ENCODE data around the gene DMRT2. TPM values are rescaled to one million over a fixed set of nuclear protein-coding genes. Genes with fewer than 3 reads are reported as not detected.

DMRT2 gene
- total RNA-seq, 2 experiments from 2014 or later, result 14.7 to 18.9 TPM

DNA sequence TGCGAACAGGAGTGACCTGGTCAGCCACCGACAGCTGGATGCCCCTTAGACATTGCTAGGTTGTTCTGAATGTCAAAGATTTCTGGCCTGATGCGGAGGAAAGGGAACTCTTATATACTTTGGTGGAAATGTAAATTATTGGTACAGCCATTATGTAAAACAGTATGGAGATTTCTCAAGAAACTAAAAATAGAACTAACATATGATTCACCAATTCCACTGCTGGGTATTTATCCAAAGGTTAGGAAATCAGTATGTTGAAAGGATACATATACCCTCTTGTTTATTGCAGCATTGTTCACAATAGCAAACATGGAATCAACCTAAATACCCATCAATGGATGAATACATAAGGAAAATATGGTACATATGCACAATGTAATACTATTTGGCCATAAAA lies 41.9 kb upstream of the DMRT2 start:
- Histone ChIP-seq H3K27ac (ENCODE audit: low read depth, low read length, poor library complexity, severe bottlenecking) (no peak overlapping the region), H3K4me2 (ENCODE audit: low read length) (no peak overlapping the region), H2AFZ (ENCODE audit: low read length) (no peak overlapping the region), H3K36me3 (ENCODE audit: insufficient read depth, low read length) (no peaks in the 10 kb centered on the region), H4K20me1 (ENCODE audit: insufficient read depth, low read length) (no peaks in the 10 kb centered on the region), H3K4me1 (ENCODE audit: insufficient read depth, low read length, poor library complexity, severe bottlenecking) (peaks cover 14% of the 10 kb centered on the region), H3K79me2 (ENCODE audit: insufficient read depth, low read depth, low read length) (no peaks in the 10 kb centered on the region), H3K4me3 (ENCODE audit: low read depth, low read length, poor library complexity, severe bottlenecking) (no peak overlapping the region), H3K9me3 (ENCODE audit: low read length) (no peaks in the 10 kb centered on the region), H3K9me2 (ENCODE audit: insufficient read depth, low read length) (no peaks in the 10 kb centered on the region)
- intact Hi-C loops (cut with micrococcal nuclease; ENCODE audit: unreplicated experiment), result loop anchor here (5.0 to 10.0 kb wide), 3 partner anchors 41 to 623 kb away; no protein-coding TSS in a partner anchor
- CTCF ChIA-PET (ENCODE audit: unreplicated experiment), result no interaction called here
- no peak for TF ChIP-seq EZH2phosphoT487 (IDR thresholded peaks at IDR 0.05; ENCODE audit: borderline replicate concordance, low read depth, low read length)
- TF ChIP-seq, protein P1, sequence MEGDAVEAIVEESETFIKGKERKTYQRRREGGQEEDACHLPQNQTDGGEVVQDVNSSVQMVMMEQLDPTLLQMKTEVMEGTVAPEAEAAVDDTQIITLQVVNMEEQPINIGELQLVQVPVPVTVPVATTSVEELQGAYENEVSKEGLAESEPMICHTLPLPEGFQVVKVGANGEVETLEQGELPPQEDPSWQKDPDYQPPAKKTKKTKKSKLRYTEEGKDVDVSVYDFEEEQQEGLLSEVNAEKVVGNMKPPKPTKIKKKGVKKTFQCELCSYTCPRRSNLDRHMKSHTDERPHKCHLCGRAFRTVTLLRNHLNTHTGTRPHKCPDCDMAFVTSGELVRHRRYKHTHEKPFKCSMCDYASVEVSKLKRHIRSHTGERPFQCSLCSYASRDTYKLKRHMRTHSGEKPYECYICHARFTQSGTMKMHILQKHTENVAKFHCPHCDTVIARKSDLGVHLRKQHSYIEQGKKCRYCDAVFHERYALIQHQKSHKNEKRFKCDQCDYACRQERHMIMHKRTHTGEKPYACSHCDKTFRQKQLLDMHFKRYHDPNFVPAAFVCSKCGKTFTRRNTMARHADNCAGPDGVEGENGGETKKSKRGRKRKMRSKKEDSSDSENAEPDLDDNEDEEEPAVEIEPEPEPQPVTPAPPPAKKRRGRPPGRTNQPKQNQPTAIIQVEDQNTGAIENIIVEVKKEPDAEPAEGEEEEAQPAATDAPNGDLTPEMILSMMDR (conservative IDR thresholded peaks at IDR 0.05; ENCODE audit: low read length), result no peak
- POLR2A ChIA-PET, result no interaction called here
- no peak for DNase-seq (ENCODE audit: low spot score)
- no TSS peak for BruUV-seq (replicated peaks)

DNA sequence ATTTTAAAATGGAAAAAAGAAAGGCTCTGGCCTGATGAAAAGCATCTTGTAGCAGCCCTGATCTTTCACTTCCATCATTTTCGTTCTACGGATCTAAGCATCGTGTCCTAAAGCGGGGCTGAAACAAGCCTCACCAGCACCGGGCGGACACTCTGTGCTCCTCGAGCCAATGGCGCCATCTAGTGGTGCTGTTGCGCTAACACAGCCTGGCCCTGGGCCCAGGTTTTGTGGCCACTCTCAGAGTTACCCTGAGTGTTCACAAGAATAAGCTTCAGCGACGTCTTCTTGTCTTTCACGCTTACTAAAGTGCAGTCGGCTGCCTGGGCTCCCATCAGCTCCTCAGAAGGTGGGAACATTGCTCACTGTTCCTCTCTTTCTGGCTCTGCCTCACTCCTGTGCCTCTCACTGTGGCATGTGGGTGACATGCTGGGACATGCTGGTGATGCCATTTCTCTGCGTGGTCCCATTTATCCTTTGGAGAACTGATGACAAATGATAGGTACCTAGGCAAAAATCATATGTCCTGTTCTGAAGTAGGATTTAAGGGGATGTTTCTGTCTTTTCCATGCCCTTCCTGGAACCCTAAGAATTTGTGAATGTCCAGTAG lies 41.0 kb upstream of the DMRT2 start:
- no peaks in the 10 kb centered on the region for H3K9me2 ChIP-seq (ENCODE audit: insufficient read depth, low read length)
- H2AFZ ChIP-seq (ENCODE audit: low read length), result peak overlapping the region; percentile 24; the same call in 1 of the 2 replicates
- peak; percentile 81 for DNase-seq (ENCODE audit: low spot score)
- no peak overlapping the region for H3K27ac ChIP-seq (ENCODE audit: low read depth, low read length, poor library complexity, severe bottlenecking)
- H3K9me3 ChIP-seq (ENCODE audit: low read length), result no peaks in the 10 kb centered on the region
- H4K20me1 ChIP-seq (ENCODE audit: insufficient read depth, low read length), result no peaks in the 10 kb centered on the region
- no peak overlapping the region for H3K4me2 ChIP-seq (ENCODE audit: low read length)
- H3K79me2 ChIP-seq (ENCODE audit: insufficient read depth, low read depth, low read length), result no peaks in the 10 kb centered on the region
- intact Hi-C loops (cut with micrococcal nuclease; ENCODE audit: unreplicated experiment), result loop anchor here (1.0 to 10.0 kb wide), 4 partner anchors 42 to 624 kb away; no protein-coding TSS in a partner anchor
- no peak overlapping the region for H3K4me3 ChIP-seq (ENCODE audit: low read depth, low read length, poor library complexity, severe bottlenecking)
- H3K36me3 ChIP-seq (ENCODE audit: insufficient read depth, low read length), result no peaks in the 10 kb centered on the region
- no TSS peak for BruUV-seq (replicated peaks)
- ChIA-PET CTCF (ENCODE audit: unreplicated experiment) (interaction anchor here (0.5 to 1.5 kb wide), 5 partner anchors 73 to 1753 kb away, joined by 3 to 5 read pairs (median 4); no protein-coding TSS in a partner anchor), POLR2A (interaction anchor here (1.2 kb wide), 2 partner anchors 110 to 114 kb away, joined by 4 to 5 read pairs; no protein-coding TSS in a partner anchor)
- TF ChIP-seq, protein P1 (conservative IDR thresholded peaks at IDR 0.05; ENCODE audit: low read length), result peak; percentile 98
- no peak for TF ChIP-seq EZH2phosphoT487 (IDR thresholded peaks at IDR 0.05; ENCODE audit: borderline replicate concordance, low read depth, low read length)
- H3K4me1 ChIP-seq (ENCODE audit: insufficient read depth, low read length, poor library complexity, severe bottlenecking), result peaks cover 14% of the 10 kb centered on the region

DNA sequence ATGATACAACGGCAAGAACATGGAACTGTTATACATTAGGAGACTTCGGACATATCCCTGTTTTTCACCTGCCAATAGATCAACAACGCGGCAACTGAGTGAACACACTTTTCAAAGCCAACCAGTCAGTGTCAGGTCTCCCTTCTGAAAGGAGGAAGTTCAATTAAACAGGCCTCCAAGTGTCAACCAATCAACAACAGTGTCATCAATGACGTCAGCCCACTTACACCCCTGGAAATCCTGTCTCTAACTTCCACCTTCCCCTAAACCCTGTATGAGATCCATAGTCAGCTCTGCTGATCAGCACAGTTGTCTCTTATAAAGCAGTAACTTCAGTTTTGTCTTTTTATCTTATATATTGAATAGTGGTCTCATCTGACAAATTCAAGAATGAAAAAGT lies 37.1 kb upstream of the DMRT2 start:
- H3K9me2 ChIP-seq (ENCODE audit: insufficient read depth, low read length), result no peaks in the 10 kb centered on the region
- TF ChIP-seq, protein P1 (conservative IDR thresholded peaks at IDR 0.05; ENCODE audit: low read length), result no peak
- TF ChIP-seq EZH2phosphoT487 (IDR thresholded peaks at IDR 0.05; ENCODE audit: borderline replicate concordance, low read depth, low read length), result no peak
- no peaks in the 10 kb centered on the region for H3K36me3 ChIP-seq (ENCODE audit: insufficient read depth, low read length)
- DNase-seq (ENCODE audit: low spot score), result peak; percentile 28
- ChIA-PET POLR2A (no interaction called here), CTCF (ENCODE audit: unreplicated experiment) (no interaction called here)
- peak overlapping the region; percentile 57; the same call in 1 of the 2 replicates for H2AFZ ChIP-seq (ENCODE audit: low read length)
- H4K20me1 ChIP-seq (ENCODE audit: insufficient read depth, low read length), result no peaks in the 10 kb centered on the region
- no peaks in the 10 kb centered on the region for H3K4me1 ChIP-seq (ENCODE audit: insufficient read depth, low read length, poor library complexity, severe bottlenecking)
- no TSS peak for BruUV-seq (replicated peaks)
- H3K4me2 ChIP-seq (ENCODE audit: low read length), result no peak overlapping the region
- no peak overlapping the region for H3K27ac ChIP-seq (ENCODE audit: low read depth, low read length, poor library complexity, severe bottlenecking)
- intact Hi-C loops (cut with micrococcal nuclease; ENCODE audit: unreplicated experiment), result no loop called here
- H3K9me3 ChIP-seq (ENCODE audit: low read length), result no peaks in the 10 kb centered on the region
- H3K4me3 ChIP-seq (ENCODE audit: low read depth, low read length, poor library complexity, severe bottlenecking), result no peak overlapping the region
- no peaks in the 10 kb centered on the region for H3K79me2 ChIP-seq (ENCODE audit: insufficient read depth, low read depth, low read length)

Measured in OCI-LY7 (cell line).